HCT116 (cell line): ENCODE data around the gene CTNNA2. TPM values are rescaled to one million over a fixed set of nuclear protein-coding genes. Genes with fewer than 3 reads are reported as not detected.

Source experiments
- ATAC-seq: fragments of 200-7000 bp; cut with Tn5 transposase; 2 replicates; pipeline ENCODE4 v1.9.1; 2020; ENCODE audit warnings: mild to moderate bottlenecking, moderate library complexity
- BruUV-seq: library from RNA; stranded (reverse); fragments of 400-500 nt; replicated peaks from 2 replicates; lab custom pipeline; 2021; lab: Mats Ljungman, UMichigan
- CTCF ChIA-PET: fragments of 300-600 bp; sonication (Branson Sonifier 250); formaldehyde crosslinking; loops from one replicate; lab custom pipeline; 2021; ENCODE audit warnings: antibody characterized with exemption; lab: Charles Lee
- POLR2A ChIA-PET: fragments of 300-600, 350-600 bp; sonication (Branson Sonifier 250); formaldehyde crosslinking; loops from one replicate; lab custom pipeline; 2021; ENCODE audit warnings: antibody characterized with exemption; lab: Charles Lee
- RAD21 ChIA-PET, 2 experiments: fragments of 300-600 bp; sonication (Branson Sonifier 250); formaldehyde crosslinking; loops; one replicate each; lab custom pipeline; 2023; ENCODE audit warnings: low total read pairs in 2 of 2; ENCODE audit not compliant: uncharacterized antibody in 2 of 2, unreplicated experiment in 2 of 2, low non-redundant PET in 1 of 2; lab: Charles Lee
- DNase-seq: peaks from one replicate; pipeline ENCODE4 v3.0.0-alpha.2; 2010; ENCODE audit warnings: low read depth, low spot score
- H2AFZ ChIP-seq: fragments of 200-600 bp; shearing (Covaris generic), sonication (generic); 2 replicates; pipeline ENCODE4 v1.6.1; 2017; ENCODE audit warnings: low read depth, mixed run types, mixed read lengths, antibody characterized with exemption, low read length; ENCODE audit not compliant: poor library complexity, severe bottlenecking
- H3K27ac ChIP-seq: 2 replicates; pipeline ENCODE4 v1.5.1; 2012; ENCODE audit warnings: low read depth, low read length
- H3K27me3 ChIP-seq: fragments of 200-600 bp; sonication (generic); 2 replicates; pipeline ENCODE4 v1.6.1; 2016; ENCODE audit warnings: mixed run types, low read length, mixed read lengths; ENCODE audit not compliant: insufficient read depth
- H3K36me3 ChIP-seq, 2 experiments: fragments of 200-500 bp in 1 of 2; fragments of 200-600 bp in 1 of 2; sonication (Bioruptor generic) in 1 of 2; sonication (generic) in 1 of 2; 2 replicates each; pipeline versions ENCODE4 v1.5.1 to v1.6.1; 2014 to 2016; ENCODE audit warnings: low read length in 2 of 2, inconsistent platforms in 1 of 2, mixed read lengths in 1 of 2, mixed run types in 1 of 2; ENCODE audit not compliant: insufficient read depth in 2 of 2, control insufficient read depth in 1 of 2
- H3K4me1 ChIP-seq, 2 experiments: fragments of 200-600 bp in 1 of 2; sonication (generic) in 1 of 2; 2 replicates each; pipeline versions ENCODE4 v1.5.1 to v1.6.1; 2012 to 2017; ENCODE audit warnings: low read length in 2 of 2, inconsistent platforms in 1 of 2, mild to moderate bottlenecking in 1 of 2, mixed read lengths in 1 of 2, mixed run types in 1 of 2, moderate library complexity in 1 of 2; ENCODE audit not compliant: insufficient read depth in 2 of 2, control insufficient read depth in 1 of 2
- H3K4me2 ChIP-seq: fragments of 200-600 bp; sonication (generic); 2 replicates; pipeline ENCODE4 v1.6.1; 2017; ENCODE audit warnings: mixed run types, low read length, mixed read lengths
- H3K4me3 ChIP-seq, 2 experiments: fragments of 200-600 bp in 1 of 2; sonication (generic) in 1 of 2; replicated peaks in 1 of 2; 2 replicates each; pipeline ENCODE4 v1.5.1; 2011 to 2016; ENCODE audit warnings: low read length in 2 of 2, control low read depth in 1 of 2, low read depth in 1 of 2, mild to moderate bottlenecking in 1 of 2, mixed read lengths in 1 of 2, mixed run types in 1 of 2
- H3K79me2 ChIP-seq: fragments of 200-600 bp; sonication (generic); 2 replicates; pipeline ENCODE4 v1.6.1; 2017; ENCODE audit warnings: mild to moderate bottlenecking, mixed run types, low read length, moderate library complexity, mixed read lengths; ENCODE audit not compliant: insufficient read depth
- H3K9ac ChIP-seq: fragments of 200-600 bp; sonication (generic); 2 replicates; pipeline ENCODE4 v1.6.1; 2016; ENCODE audit warnings: low read length, mixed read lengths
- H3K9me2 ChIP-seq: fragments of 200-600 bp; sonication (generic), shearing (Covaris generic); 2 replicates; pipeline ENCODE4 v1.6.1; 2017; ENCODE audit warnings: mixed run types, mild to moderate bottlenecking, moderate library complexity; ENCODE audit not compliant: insufficient read depth
- H3K9me3 ChIP-seq, 2 experiments: fragments of 200-500 bp in 1 of 2; fragments of 200-600 bp in 1 of 2; sonication (Bioruptor generic) in 1 of 2; sonication (generic) in 1 of 2; 2 replicates each; pipeline ENCODE4 v1.6.1; 2014 to 2017; ENCODE audit warnings: low read length in 2 of 2, mixed read lengths in 2 of 2, inconsistent platforms in 1 of 2, low read depth in 1 of 2, mild to moderate bottlenecking in 1 of 2, mixed run types in 1 of 2, moderate library complexity in 1 of 2; ENCODE audit not compliant: control insufficient read depth in 1 of 2, insufficient read depth in 1 of 2
- H4K20me1 ChIP-seq: fragments of 200-600 bp; sonication (generic), shearing (Covaris generic); 2 replicates; pipeline ENCODE4 v1.6.1; 2017; ENCODE audit warnings: mixed run types, mild to moderate bottlenecking, moderate library complexity; ENCODE audit not compliant: insufficient read depth
- CBX3 ChIP-seq: IDR thresholded peaks from 2 replicates; pipeline ENCODE4 v1.6.1; 2012; ENCODE audit warnings: low read depth
- CEBPB ChIP-seq: IDR thresholded peaks from 2 replicates; pipeline ENCODE4 v1.6.1; 2012; ENCODE audit warnings: low read depth
- EGR1 ChIP-seq: IDR thresholded peaks from 2 replicates; pipeline ENCODE4 v1.6.1; 2012; ENCODE audit warnings: low read depth
- EZH2phosphoT487 ChIP-seq: fragments of 200-600 bp; IDR thresholded peaks from 2 replicates; pipeline ENCODE4 v1.6.1; 2018; ENCODE audit warnings: antibody characterized with exemption, borderline replicate concordance
- FOSL1 ChIP-seq: IDR thresholded peaks from 2 replicates; pipeline ENCODE4 v1.6.1; 2012; ENCODE audit warnings: low read depth
- POLR2A ChIP-seq: IDR thresholded peaks from 2 replicates; pipeline ENCODE4 v1.7.0; 2011; ENCODE audit warnings: borderline replicate concordance; ENCODE audit not compliant: insufficient read depth, insufficient read length; ENCODE audit errors: extremely low read depth
- RAD21 ChIP-seq: IDR thresholded peaks from 2 replicates; pipeline ENCODE4 v1.6.1; 2012; ENCODE audit warnings: low read depth, mild to moderate bottlenecking
- SIN3A ChIP-seq: IDR thresholded peaks from 2 replicates; pipeline ENCODE4 v1.6.1; 2012; ENCODE audit warnings: low read depth
- SP1 ChIP-seq: IDR thresholded peaks from 2 replicates; pipeline ENCODE4 v1.6.1; 2012; ENCODE audit warnings: low read depth
- SRF ChIP-seq: IDR thresholded peaks from 2 replicates; pipeline ENCODE4 v1.6.1; 2012; ENCODE audit warnings: low read depth
- TCF7L2 ChIP-seq: IDR thresholded peaks from 2 replicates; pipeline ENCODE4 v1.7.0; 2011; ENCODE audit warnings: borderline replicate concordance, inconsistent platforms; ENCODE audit not compliant: insufficient read depth, insufficient read length; ENCODE audit errors: extremely low read depth
- YY1 ChIP-seq: IDR thresholded peaks from 2 replicates; pipeline ENCODE4 v1.6.1; 2011; ENCODE audit warnings: low read length, low read depth, moderate library complexity, mild to moderate bottlenecking; ENCODE audit not compliant: insufficient replicate concordance; ENCODE audit errors: extremely low read depth
- intact Hi-C: fragments of 100-400 bp; cut with micrococcal nuclease; formaldehyde crosslinking; loops from 2 replicates; pipeline ENCODE4 v1.10.0; 2022
- total RNA-seq: library from RNA; stranded (reverse); gene quantifications from one replicate; pipeline ENCODE4 v1.2.1, GENCODE V29; 2021; ENCODE audit not compliant: unreplicated experiment
- TF ChIP-seq, protein P1 (sequence below): IDR thresholded peaks from 2 replicates; pipeline ENCODE4 v1.6.1; 2012; ENCODE audit warnings: low read depth
- TF ChIP-seq, protein P2 (sequence below): IDR thresholded peaks from 2 replicates; pipeline ENCODE4 v1.6.1; 2012
- TF ChIP-seq, protein P3 (sequence below): IDR thresholded peaks from 2 replicates; pipeline ENCODE4 v1.6.1; 2011; ENCODE audit warnings: mild to moderate bottlenecking, low read length, moderate library complexity; ENCODE audit not compliant: insufficient replicate concordance; ENCODE audit errors: extremely low read depth
- TF ChIP-seq, protein P4 (sequence below): IDR thresholded peaks from 2 replicates; pipeline ENCODE4 v1.6.1; 2012

The CTNNA2 gene
- total RNA-seq, 1 experiment from 2014 or later: not detected

DNA sequence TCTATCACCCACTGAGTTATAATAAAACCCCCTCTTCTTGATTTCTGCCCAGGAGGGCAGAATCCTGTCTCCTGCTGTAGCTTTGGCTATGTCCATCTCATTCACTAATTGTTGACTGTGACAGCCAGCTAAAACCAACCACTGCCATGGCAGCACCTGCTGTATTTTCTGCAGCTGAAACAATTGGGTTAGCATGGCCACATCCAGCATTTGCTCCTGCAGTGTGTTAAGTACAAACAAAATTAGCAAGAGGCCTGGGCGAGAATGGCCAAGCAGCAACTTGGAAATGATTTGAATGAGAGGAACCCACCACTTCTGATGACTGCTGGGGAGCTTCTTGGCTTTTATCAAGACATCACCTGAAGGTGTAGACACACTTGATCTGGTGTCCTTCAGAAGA lies 881.1 kb downstream of the CTNNA2 start:
- CTCF ChIA-PET: no interaction called here

DNA sequence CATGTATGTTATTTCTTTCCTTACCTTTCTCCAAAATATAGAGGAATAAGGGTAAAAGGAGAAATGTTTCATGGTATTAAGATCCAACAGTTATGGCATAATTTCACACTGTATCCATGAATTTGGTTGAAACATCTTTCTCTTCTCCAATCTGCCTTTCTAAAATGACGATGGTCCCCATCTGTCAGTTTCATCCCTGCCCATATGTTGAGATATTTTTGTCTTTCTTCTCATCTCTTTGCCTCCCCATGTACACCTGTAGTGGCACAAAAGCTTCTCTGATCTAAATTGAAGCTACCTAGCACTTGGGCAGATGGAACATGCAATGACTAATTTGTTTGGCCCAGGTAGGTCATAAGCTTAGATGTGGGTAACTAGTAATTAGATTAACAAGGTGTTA lies 882.4 kb downstream of the CTNNA2 start:
- no peaks in the 10 kb centered on the region for H3K79me2 ChIP-seq
- no peak overlapping the region for H3K4me3 ChIP-seq
- ChIA-PET POLR2A (no interaction called here), RAD21 (no interaction called here), CTCF (no interaction called here)
- peaks cover 8 to 11% of the 10 kb centered on the region in 2 experiments; a peak in 3 of 4 replicates for H3K9me3 ChIP-seq
- H3K36me3 ChIP-seq: no peaks in the 10 kb centered on the region
- no peaks in the 10 kb centered on the region for H3K9me2 ChIP-seq
- no peak for DNase-seq
- intact Hi-C loops: no loop called here
- H4K20me1 ChIP-seq: no peaks in the 10 kb centered on the region
- no peaks in the 10 kb centered on the region for H3K27me3 ChIP-seq
- no peak overlapping the region for H2AFZ ChIP-seq
- no peak overlapping the region for H3K9ac ChIP-seq
- no peak for ATAC-seq
- BruUV-seq: no TSS peak
- no peak overlapping the region for H3K4me2 ChIP-seq
- no peak overlapping the region for H3K27ac ChIP-seq
- no peaks in the 10 kb centered on the region for H3K4me1 ChIP-seq
- TF ChIP-seq POLR2A (no peak), SRF (no peak), EGR1 (no peak), YY1 (no peak), SP1 (no peak), FOSL1 (no peak), EZH2phosphoT487 (no peak), TCF7L2 (no peak), RAD21 (no peak), CBX3 (no peak), CEBPB (no peak), SIN3A (no peak)
- TF ChIP-seq, protein P1, sequence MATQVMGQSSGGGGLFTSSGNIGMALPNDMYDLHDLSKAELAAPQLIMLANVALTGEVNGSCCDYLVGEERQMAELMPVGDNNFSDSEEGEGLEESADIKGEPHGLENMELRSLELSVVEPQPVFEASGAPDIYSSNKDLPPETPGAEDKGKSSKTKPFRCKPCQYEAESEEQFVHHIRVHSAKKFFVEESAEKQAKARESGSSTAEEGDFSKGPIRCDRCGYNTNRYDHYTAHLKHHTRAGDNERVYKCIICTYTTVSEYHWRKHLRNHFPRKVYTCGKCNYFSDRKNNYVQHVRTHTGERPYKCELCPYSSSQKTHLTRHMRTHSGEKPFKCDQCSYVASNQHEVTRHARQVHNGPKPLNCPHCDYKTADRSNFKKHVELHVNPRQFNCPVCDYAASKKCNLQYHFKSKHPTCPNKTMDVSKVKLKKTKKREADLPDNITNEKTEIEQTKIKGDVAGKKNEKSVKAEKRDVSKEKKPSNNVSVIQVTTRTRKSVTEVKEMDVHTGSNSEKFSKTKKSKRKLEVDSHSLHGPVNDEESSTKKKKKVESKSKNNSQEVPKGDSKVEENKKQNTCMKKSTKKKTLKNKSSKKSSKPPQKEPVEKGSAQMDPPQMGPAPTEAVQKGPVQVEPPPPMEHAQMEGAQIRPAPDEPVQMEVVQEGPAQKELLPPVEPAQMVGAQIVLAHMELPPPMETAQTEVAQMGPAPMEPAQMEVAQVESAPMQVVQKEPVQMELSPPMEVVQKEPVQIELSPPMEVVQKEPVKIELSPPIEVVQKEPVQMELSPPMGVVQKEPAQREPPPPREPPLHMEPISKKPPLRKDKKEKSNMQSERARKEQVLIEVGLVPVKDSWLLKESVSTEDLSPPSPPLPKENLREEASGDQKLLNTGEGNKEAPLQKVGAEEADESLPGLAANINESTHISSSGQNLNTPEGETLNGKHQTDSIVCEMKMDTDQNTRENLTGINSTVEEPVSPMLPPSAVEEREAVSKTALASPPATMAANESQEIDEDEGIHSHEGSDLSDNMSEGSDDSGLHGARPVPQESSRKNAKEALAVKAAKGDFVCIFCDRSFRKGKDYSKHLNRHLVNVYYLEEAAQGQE: no peak
- TF ChIP-seq, protein P2, sequence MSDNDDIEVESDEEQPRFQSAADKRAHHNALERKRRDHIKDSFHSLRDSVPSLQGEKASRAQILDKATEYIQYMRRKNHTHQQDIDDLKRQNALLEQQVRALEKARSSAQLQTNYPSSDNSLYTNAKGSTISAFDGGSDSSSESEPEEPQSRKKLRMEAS: no peak
- TF ChIP-seq, protein P3, sequence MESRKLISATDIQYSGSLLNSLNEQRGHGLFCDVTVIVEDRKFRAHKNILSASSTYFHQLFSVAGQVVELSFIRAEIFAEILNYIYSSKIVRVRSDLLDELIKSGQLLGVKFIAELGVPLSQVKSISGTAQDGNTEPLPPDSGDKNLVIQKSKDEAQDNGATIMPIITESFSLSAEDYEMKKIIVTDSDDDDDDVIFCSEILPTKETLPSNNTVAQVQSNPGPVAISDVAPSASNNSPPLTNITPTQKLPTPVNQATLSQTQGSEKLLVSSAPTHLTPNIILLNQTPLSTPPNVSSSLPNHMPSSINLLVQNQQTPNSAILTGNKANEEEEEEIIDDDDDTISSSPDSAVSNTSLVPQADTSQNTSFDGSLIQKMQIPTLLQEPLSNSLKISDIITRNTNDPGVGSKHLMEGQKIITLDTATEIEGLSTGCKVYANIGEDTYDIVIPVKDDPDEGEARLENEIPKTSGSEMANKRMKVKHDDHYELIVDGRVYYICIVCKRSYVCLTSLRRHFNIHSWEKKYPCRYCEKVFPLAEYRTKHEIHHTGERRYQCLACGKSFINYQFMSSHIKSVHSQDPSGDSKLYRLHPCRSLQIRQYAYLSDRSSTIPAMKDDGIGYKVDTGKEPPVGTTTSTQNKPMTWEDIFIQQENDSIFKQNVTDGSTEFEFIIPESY: no peak
- TF ChIP-seq, protein P4, sequence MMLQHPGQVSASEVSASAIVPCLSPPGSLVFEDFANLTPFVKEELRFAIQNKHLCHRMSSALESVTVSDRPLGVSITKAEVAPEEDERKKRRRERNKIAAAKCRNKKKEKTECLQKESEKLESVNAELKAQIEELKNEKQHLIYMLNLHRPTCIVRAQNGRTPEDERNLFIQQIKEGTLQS: no peak

More for the DNA sequence above, 881.1 kb downstream of the CTNNA2 start:
- ChIA-PET RAD21 (no interaction called here), POLR2A (no interaction called here)
- no peaks in the 10 kb centered on the region for H4K20me1 ChIP-seq
- no peak for TF ChIP-seq EGR1
- no peak overlapping the region for H3K9ac ChIP-seq
- no peak overlapping the region for H3K4me3 ChIP-seq
- peaks cover 11% of the 10 kb centered on the region in 2 experiments; a peak in 3 of 4 replicates for H3K9me3 ChIP-seq
- no peak overlapping the region for H3K4me2 ChIP-seq
- ATAC-seq (no peak), DNase-seq (no peak)
- intact Hi-C loops: no loop called here
- H3K4me1 ChIP-seq: no peaks in the 10 kb centered on the region
- H3K79me2 ChIP-seq: no peaks in the 10 kb centered on the region
- H2AFZ ChIP-seq: no peak overlapping the region
- H3K9me2 ChIP-seq: no peaks in the 10 kb centered on the region
- BruUV-seq: no TSS peak
- no peak overlapping the region for H3K27ac ChIP-seq
- H3K36me3 ChIP-seq: no peaks in the 10 kb centered on the region
- no peaks in the 10 kb centered on the region for H3K27me3 ChIP-seq
